K562 (cell line): Measurements from ENCODE around the gene SNPH. TPM values are rescaled to one million over a fixed set of nuclear protein-coding genes. Genes with fewer than 3 reads are reported as not detected.

Experiments
- ATAC-seq: fragments of 200-7000 bp; cut with Tn5 transposase; 3 replicates; pipeline ENCODE4 v1.9.1; 2020; ENCODE audit warnings: moderate library complexity
- BruUV-seq: library from RNA; stranded (reverse); fragments of 400-500 nt; replicated peaks from 2 replicates; lab custom pipeline; 2021; lab: Mats Ljungman, UMichigan
- CTCF ChIA-PET: fragments of 300-600 bp; formaldehyde crosslinking; extraction: SDS; loops from one replicate; lab custom pipeline; 2021; ENCODE audit warnings: low intra/inter-chr PET ratio; lab: Yijun Ruan, JAX
- POLR2A ChIA-PET: fragments of 300-600, 350-650 bp; sonication (Branson Sonifier 250); formaldehyde crosslinking; extraction: SDS; loops from one replicate; lab custom pipeline; 2021; ENCODE audit warnings: antibody characterized with exemption, inconsistent platforms; lab: Yijun Ruan, JAX
- DNase-seq, 4 experiments: peaks; one replicate each; pipeline versions ENCODE4 v3.0.0 to v3.0.0-alpha.2; 2011 to 2018; ENCODE audit warnings: low spot score in 3 of 4, mixed read lengths in 3 of 4; ENCODE audit errors: extremely low read depth in 1 of 4
- FAIRE-seq: peaks from 2 replicates; lab custom pipeline; 2011; peaks lifted over from hg19 to GRCh38; lab: Jason Lieb, UNC
- H2AFZ ChIP-seq: 2 replicates; pipeline ENCODE4 v1.6.0; 2011; ENCODE audit warnings: low read depth, low read length, control low read depth, inconsistent platforms
- H3K27ac ChIP-seq: fragments of 200-600 bp; 3 replicates; pipeline ENCODE4 v1.8.0; 2011; ENCODE audit warnings: low read depth, mild to moderate bottlenecking, control low read depth, inconsistent platforms, low read length, moderate library complexity, mixed read lengths; ENCODE audit errors: extremely low read depth
- H3K27me3 ChIP-seq, 2 experiments: fragments of 300-600 bp in 1 of 2; 2 replicates in 1 of 2; 3 replicates in 1 of 2; pipeline versions ENCODE4 v1.6.0 to v1.8.0; 2011; ENCODE audit warnings: inconsistent platforms in 2 of 2, low read length in 2 of 2, mild to moderate bottlenecking in 1 of 2, mixed read lengths in 1 of 2, moderate library complexity in 1 of 2; ENCODE audit not compliant: control insufficient read depth in 2 of 2, insufficient read depth in 2 of 2
- H3K36me3 ChIP-seq: fragments of 300-600 bp; 3 replicates; pipeline ENCODE4 v1.8.0; 2011; ENCODE audit warnings: mild to moderate bottlenecking, low read length, inconsistent platforms; ENCODE audit not compliant: control insufficient read depth, insufficient read depth
- H3K4me1 ChIP-seq, 2 experiments: fragments of 200-600 bp in 1 of 2; replicated peaks in 1 of 2; 2 replicates in 1 of 2; 3 replicates in 1 of 2; pipeline versions ENCODE4 v1.5.1 to v1.8.0; 2011; ENCODE audit warnings: inconsistent platforms in 2 of 2, low read length in 2 of 2, mild to moderate bottlenecking in 1 of 2, mixed read lengths in 1 of 2, moderate library complexity in 1 of 2; ENCODE audit not compliant: control insufficient read depth in 2 of 2, insufficient read depth in 2 of 2
- H3K4me2 ChIP-seq: 2 replicates; pipeline ENCODE4 v1.6.1; 2011; ENCODE audit warnings: low read length, control low read depth, inconsistent platforms, mixed read lengths; ENCODE audit not compliant: insufficient read depth
- H3K4me3 ChIP-seq: fragments of 200-600 bp; sonication (generic), shearing (Covaris generic); 2 replicates; pipeline ENCODE4 v1.5.1; 2016; ENCODE audit warnings: control low read depth, inconsistent platforms
- H3K79me2 ChIP-seq: fragments of 200-600 bp; 3 replicates; pipeline ENCODE4 v1.8.0; 2011; ENCODE audit warnings: low read length, inconsistent platforms; ENCODE audit not compliant: control insufficient read depth, insufficient read depth
- H3K9ac ChIP-seq, 2 experiments: 2 replicates each; pipeline versions ENCODE4 v1.6.0 to v1.6.1; 2011; ENCODE audit warnings: low read depth in 2 of 2, low read length in 2 of 2, control low read depth in 1 of 2, inconsistent platforms in 1 of 2, mild to moderate bottlenecking in 1 of 2, mixed read lengths in 1 of 2; ENCODE audit not compliant: insufficient read depth in 1 of 2
- H3K9me1 ChIP-seq: one replicate; pipeline ENCODE4 v1.6.0; 2011; ENCODE audit warnings: inconsistent platforms, mild to moderate bottlenecking, low read length, moderate library complexity; ENCODE audit not compliant: control insufficient read depth, insufficient read depth
- H3K9me3 ChIP-seq: replicated peaks from 2 replicates; pipeline ENCODE4 v1.5.1; 2011; ENCODE audit warnings: low read depth, low read length, inconsistent platforms; ENCODE audit not compliant: control insufficient read depth, insufficient read depth
- H4K20me1 ChIP-seq: replicated peaks from 2 replicates; pipeline ENCODE4 v1.6.1; 2011; ENCODE audit warnings: low read length, inconsistent platforms, mixed read lengths; ENCODE audit not compliant: control insufficient read depth, insufficient read depth
- ATF4 ChIP-seq: fragments of 450-650 bp; formaldehyde crosslinking; IDR thresholded peaks from 2 replicates; pipeline ENCODE4 v1.4.0; 2022; ENCODE audit warnings: mild to moderate bottlenecking, moderate library complexity
- BRD9 ChIP-seq: fragments of 450-650 bp; IDR thresholded peaks from 2 replicates; pipeline ENCODE4 v1.6.1; 2018; ENCODE audit warnings: low read depth; ENCODE audit not compliant: partially characterized antibody
- CBX1 ChIP-seq: sonication (generic); IDR thresholded peaks from 2 replicates; pipeline ENCODE4 v1.6.1; 2016; ENCODE audit warnings: antibody characterized with exemption, low read depth, mild to moderate bottlenecking
- GABPB1 ChIP-seq: sonication (generic); formaldehyde crosslinking; IDR thresholded peaks from 2 replicates; pipeline ENCODE4 v1.8.0; 2022; ENCODE audit warnings: mild to moderate bottlenecking, missing genetic modification reagents
- GATA2 ChIP-seq: sonication (generic); formaldehyde crosslinking; IDR thresholded peaks from 2 replicates; pipeline ENCODE4 v1.4.0; 2020; ENCODE audit warnings: mild to moderate bottlenecking, missing genetic modification reagents
- JUND ChIP-seq, 2 experiments: IDR thresholded peaks; 2 replicates in 1 of 2; 3 replicates in 1 of 2; pipeline ENCODE4 v1.6.1; 2011; ENCODE audit warnings: borderline replicate concordance in 2 of 2, low read depth in 2 of 2, low read length in 2 of 2, improper control_type of control experiment in 1 of 2, missing biosample characterization in 1 of 2, missing genetic modification characterization in 1 of 2, missing genetic modification reagents in 1 of 2
- KLF10 ChIP-seq: fragments of 250-450 bp; sonication (Bioruptor Pico); IDR thresholded peaks from 2 replicates; pipeline ENCODE4 v1.6.1; 2021; ENCODE audit warnings: matching md5 sums
- MAFK ChIP-seq: IDR thresholded peaks from 2 replicates; pipeline ENCODE4 v1.6.1; 2011; ENCODE audit warnings: low read length, improper control_type of control experiment
- MED1 ChIP-seq: sonication (generic); formaldehyde crosslinking; IDR thresholded peaks from 2 replicates; pipeline ENCODE4 v1.8.1; 2023; ENCODE audit warnings: missing genetic modification reagents, borderline replicate concordance
- MITF ChIP-seq: IDR thresholded peaks from 2 replicates; pipeline ENCODE4 v1.6.1; 2014; ENCODE audit warnings: antibody characterized with exemption
- NFE2 ChIP-seq: IDR thresholded peaks from 2 replicates; pipeline ENCODE4 v1.6.1; 2014; ENCODE audit warnings: antibody characterized with exemption, low read depth
- SRSF3 ChIP-seq: fragments of 200-400 bp; formaldehyde crosslinking; IDR thresholded peaks from 2 replicates; pipeline ENCODE4 v1.6.1; 2016; ENCODE audit warnings: mild to moderate bottlenecking, low read length, moderate library complexity; ENCODE audit not compliant: insufficient read depth
- ZEB2 ChIP-seq: fragments of 450-650 bp; IDR thresholded peaks from 2 replicates; pipeline ENCODE4 v1.6.1; 2016
- ZFP1 ChIP-seq: fragments of 450-650 bp; formaldehyde crosslinking; IDR thresholded peaks from 2 replicates; pipeline ENCODE4 v1.4.0; 2020; ENCODE audit warnings: mild to moderate bottlenecking, mixed read lengths
- ZNF184 ChIP-seq: sonication (generic); formaldehyde crosslinking; IDR thresholded peaks from 2 replicates; pipeline ENCODE4 v1.5.0; 2020; ENCODE audit warnings: missing genetic modification reagents
- ZNF212 ChIP-seq: fragments of 450-650 bp; formaldehyde crosslinking; IDR thresholded peaks from 2 replicates; pipeline ENCODE4 v1.4.0; 2020; ENCODE audit warnings: mild to moderate bottlenecking
- ZNF584 ChIP-seq: fragments of 200-800 bp; sonication (Bioruptor generic); IDR thresholded peaks from 2 replicates; pipeline ENCODE4 v1.6.1; 2016; ENCODE audit warnings: low read depth, mild to moderate bottlenecking, missing genetic modification characterization, missing compliant biosample characterization
- ZNF780A ChIP-seq: fragments of 250-450 bp; sonication (Bioruptor Pico); IDR thresholded peaks from 2 replicates; pipeline ENCODE4 v1.5.0; 2021; ENCODE audit warnings: mild to moderate bottlenecking
- WGBS: fragments of 100-300 bp; shearing (Covaris generic); methylation state at CpG from one replicate; pipeline ENCODE4 v1.1.6; 2016; ENCODE audit warnings: low coverage, mixed read lengths; ENCODE audit not compliant: insufficient coverage; ENCODE audit errors: missing lambda C conversion rate; 5-methylcytosine and 5-hydroxymethylcytosine counted together
- in situ Hi-C: fragments of 300-500 bp; cut with MboI; formaldehyde crosslinking; loops from 4 replicates; pipeline ENCODE4 v1.15.0; 2018; ENCODE audit warnings: inconsistent platforms, mixed read lengths
- intact Hi-C: fragments of 100-400 bp; cut with micrococcal nuclease; formaldehyde crosslinking; loops from 2 replicates; pipeline ENCODE4 v1.14.2; 2022
- polyA plus RNA-seq, 8 experiments: library from polyadenylated mRNA; depleted of rRNA in 4 of 8; stranded (reverse) in 5 of 8; unstranded in 3 of 8; fragments of >200 nt; fragmentation: Nextera tagmentation in 2 of 8; fragmentation: Illumina TruSeq in 1 of 8; extraction: Ambion mirVana in 2 of 8; extraction: Trizol in 1 of 8; gene quantifications; 2 replicates each; pipeline versions ENCODE4 v1.2.1 to v1.2.3, GENCODE V29; 2011 to 2014; ENCODE audit warnings: inconsistent platforms in 1 of 8, missing spikeins in 1 of 8
- total RNA-seq, 7 experiments: library from RNA; depleted of rRNA in 6 of 7; stranded (reverse); fragments of >200 nt in 6 of 7; fragmentation: Illumina TruSeq in 2 of 7; extraction: Trizol in 2 of 7; gene quantifications; 2 replicates each; pipeline versions ENCODE4 v1.2.1 to v1.2.3, GENCODE V29; 2011 to 2021; ENCODE audit warnings: low replicate concordance in 1 of 7

SNPH gene
- total and polyA plus RNA-seq, 9 of the 15 experiments (the other 6 are each of a cell fraction or from before 2014, with no cell fraction given) = 0.03 to 4.2 (median 1.4) TPM

GRCh38 chr20:1324598-1325172, 58.6 kb downstream of the SNPH start (continued):
- no peak for TF ChIP-seq ZNF584 (CRISPR knock-in tag)
- TF ChIP-seq MAFK = peak; percentile 6; the same call in 1 of the 2 replicates
- TF ChIP-seq JUND (IDR thresholded peaks at IDR 0.05; ENCODE audit: borderline replicate concordance, low read depth, low read length) = peak; percentile 61; the same call in 1 of the 2 replicates
- no peak for TF ChIP-seq JUND (tag; IDR thresholded peaks at IDR 0.05; ENCODE audit: borderline replicate concordance, low read depth, low read length)
- TF ChIP-seq ATF4 (CRISPR knock-in tag) = no peak
- no peak for TF ChIP-seq KLF10 (CRISPR knock-in tag)
- no peak for TF ChIP-seq SRSF3

- ChIA-PET CTCF (no interaction called here), POLR2A (interaction anchor here (0.6 to 1.4 kb wide), 11 partner anchors 9 to 997 kb away, joined by 3 to 8 read pairs (median 3); no protein-coding TSS in a partner anchor)
- peak; percentile 95 for FAIRE-seq
- intact Hi-C loops = loop anchor here (5.0 to 10.0 kb wide), 2 partner anchors 67 to 139 kb away; partner anchors contain the start of genes FKBP1A and NSFL1C
- Histone ChIP-seq H3K9ac (peak overlapping the region; percentile 97 to 99), H3K9me1 (no peaks in the 10 kb centered on the region), H4K20me1 (peaks cover 7% of the 10 kb centered on the region; the same call in 1 of the 2 replicates), H2AFZ (peak overlapping the region; percentile 60), H3K36me3 (peaks cover 5% of the 10 kb centered on the region; the same call in 2 of the 3 replicates), H3K27ac (peak overlapping the region; percentile 89), H3K27me3 (no peaks in the 10 kb centered on the region), H3K4me3 (peak overlapping the region; percentile 55), H3K4me2 (peak overlapping the region; percentile 86), H3K9me3 (no peaks in the 10 kb centered on the region), H3K4me1 (peaks cover 20 to 36% of the 10 kb centered on the region in 2 experiments; a peak in 4 of 5 replicates), H3K79me2 (peaks cover 44% of the 10 kb centered on the region)
- in situ Hi-C loops = no loop called here
- ATAC-seq = peak; percentile 96
- peak; percentile 94 to 97 (median 96) for DNase-seq
- TSS peak; percentile 91 for BruUV-seq
- 0% methylated on average over 39 of the region's 56 CpGs for WGBS
- TF ChIP-seq GATA2 = no peak
- TF ChIP-seq NFE2 = peak; percentile 69; the same call in 1 of the 2 replicates
- TF ChIP-seq BRD9 = peak; percentile 71
- no peak for TF ChIP-seq ZFP1 (CRISPR knock-in tag)
- TF ChIP-seq GABPB1 (CRISPR knock-in tag) = peak; percentile 78
- no peak for TF ChIP-seq ZNF184 (CRISPR knock-in tag)
- no peak for TF ChIP-seq ZEB2
- 0 out of 2 replicates have a peak, but pooled peaks have one; percentile 48 for TF ChIP-seq CBX1
- no peak for TF ChIP-seq MITF
- no peak for TF ChIP-seq MED1 (CRISPR knock-in tag)
- no peak for TF ChIP-seq ZNF780A (CRISPR knock-in tag)
- no peak for TF ChIP-seq ZNF212 (CRISPR knock-in tag)
Measured at GRCh38 chr20:1325173-1326030, 59.3 kb downstream of the SNPH start.
